Esophagus (tissue), 2 donors: ENCODE results near the gene TBC1D19. TPM values are rescaled to one million over a fixed set of nuclear protein-coding genes. Genes with fewer than 3 reads are reported as not detected.
"Not testable (repeated sequence)": the region's sequence is repeated elsewhere in the genome, so short reads cannot be mapped to it uniquely, and the experiment has no call there.

Source experiments
- H3K27ac ChIP-seq, 2 donors: one replicate each; pipeline ENCODE4 v1.5.1; 2013; ENCODE audit warnings: low read depth in 2 of 2, mild to moderate bottlenecking in 2 of 2, inconsistent platforms in 1 of 2, low read length in 1 of 2, moderate library complexity in 1 of 2
- H3K27me3 ChIP-seq, 2 donors: one replicate each; pipeline ENCODE4 v1.6.1; 2013; ENCODE audit warnings: low read length in 2 of 2, control low read depth in 1 of 2, mild to moderate bottlenecking in 1 of 2; ENCODE audit not compliant: insufficient read depth in 2 of 2, control insufficient read depth in 1 of 2
- H3K36me3 ChIP-seq, 2 donors: one replicate each; pipeline ENCODE4 v1.6.1; 2013; ENCODE audit warnings: low read length in 1 of 2; ENCODE audit not compliant: control insufficient read depth in 2 of 2, insufficient read depth in 2 of 2
- H3K4me1 ChIP-seq, 2 donors: one replicate each; pipeline ENCODE4 v1.6.1; 2013; ENCODE audit warnings: low read length in 1 of 2; ENCODE audit not compliant: control insufficient read depth in 2 of 2, insufficient read depth in 2 of 2
- H3K4me3 ChIP-seq, 2 donors: one replicate each; pipeline ENCODE4 v1.5.1; 2013; ENCODE audit warnings: low read length in 2 of 2, mild to moderate bottlenecking in 2 of 2, low read depth in 1 of 2, moderate library complexity in 1 of 2
- H3K9me3 ChIP-seq, 2 donors: one replicate each; pipeline ENCODE4 v1.6.1; 2013; ENCODE audit warnings: mild to moderate bottlenecking in 2 of 2, low read depth in 1 of 2, low read length in 1 of 2, moderate library complexity in 1 of 2; ENCODE audit not compliant: control insufficient read depth in 2 of 2, insufficient read depth in 1 of 2
- WGBS, 2 donors: extraction: QIAGEN DNeasy Blood & Tissue Kit; methylation state at CpG; one replicate each; pipeline ENCODE4 v1.1.7; 2013; 5-methylcytosine and 5-hydroxymethylcytosine counted together
- polyA plus RNA-seq, 2 donors: library from polyadenylated mRNA; stranded (reverse); fragments of 200-250 nt; gene quantifications; one replicate each; pipeline ENCODE4 v1.2.3, GENCODE V29; 2013
- donor health status: healthy with polysubstance abuse.
- donor health status: Bipolar disorder and iron deficiency.

TBC1D19 gene
- polyA plus RNA-seq, 2 donors = 0.77 to 1.5 TPM

- no peaks in the 10 kb centered on the region for H3K9me3 ChIP-seq
- no peak overlapping the region for H3K27ac ChIP-seq
- no peak overlapping the region for H3K4me3 ChIP-seq
Measured at GRCh38 chr4:26647523-26648224, 63.8 kb downstream of the TBC1D19 start.

GRCh38 chr4:26648260-26648659, 64.4 kb downstream of the TBC1D19 start:
- H3K36me3 ChIP-seq = no peaks in the 10 kb centered on the region
- no peak overlapping the region for H3K4me3 ChIP-seq
- no peaks in the 10 kb centered on the region for H3K4me1 ChIP-seq
- WGBS, 2 donors = 35 to 37% methylated on average over 1 of the region's 1 CpG
- H3K9me3 ChIP-seq = no peaks in the 10 kb centered on the region
- H3K27ac ChIP-seq = no peak overlapping the region
- H3K27me3 ChIP-seq = no peaks in the 10 kb centered on the region

More at GRCh38 chr4:26647523-26648224, 63.8 kb downstream of the TBC1D19 start:
- Histone ChIP-seq H3K27me3 (no peaks in the 10 kb centered on the region), H3K36me3 (no peaks in the 10 kb centered on the region), H3K4me1 (no peaks in the 10 kb centered on the region)
- 84 to 95% methylated on average over 2 of the region's 2 CpGs for WGBS, 2 donors

- WGBS, 2 donors = 94 to 95% methylated on average over 3 of the region's 3 CpGs
- no peaks in the 10 kb centered on the region for H3K27me3 ChIP-seq
- no peaks in the 10 kb centered on the region for H3K4me1 ChIP-seq
- peaks cover 0 to 3% of the 10 kb centered on the region in 2 donors for H3K36me3 ChIP-seq
- H3K9me3 ChIP-seq = peaks cover 0 to 4% of the 10 kb centered on the region in 2 donors
- no peak overlapping the region for H3K4me3 ChIP-seq
- H3K27ac ChIP-seq = no peak overlapping the region
Measured at GRCh38 chr4:26660261-26660660, 76.4 kb downstream of the TBC1D19 start.

GRCh38 chr4:26663888-26664287, 80.0 kb downstream of the TBC1D19 start:
- H3K36me3 ChIP-seq = peaks cover 0 to 3% of the 10 kb centered on the region in 2 donors
- H3K4me1 ChIP-seq = no peaks in the 10 kb centered on the region
- H3K27ac ChIP-seq = no peak overlapping the region
- H3K27me3 ChIP-seq = no peaks in the 10 kb centered on the region
- no peak overlapping the region for H3K4me3 ChIP-seq
- H3K9me3 ChIP-seq = no peaks in the 10 kb centered on the region

- H3K27ac ChIP-seq = no peak overlapping the region
- H3K36me3 ChIP-seq = no peaks in the 10 kb centered on the region
- no peaks in the 10 kb centered on the region for H3K4me1 ChIP-seq
- 93% methylated on average over 2 of the region's 2 CpGs for WGBS, 2 donors
- no peaks in the 10 kb centered on the region for H3K9me3 ChIP-seq
- H3K27me3 ChIP-seq = no peaks in the 10 kb centered on the region
- no peak overlapping the region for H3K4me3 ChIP-seq
Measured at GRCh38 chr4:26670903-26671537, 87.1 kb downstream of the TBC1D19 start.

- not testable (repeated sequence) for H3K9me3 ChIP-seq, H3K36me3 ChIP-seq, H3K27me3 ChIP-seq, H3K4me3 ChIP-seq, H3K4me1 ChIP-seq, H3K27ac ChIP-seq
- WGBS, 2 donors = 93 to 100% methylated on average over 1 of the region's 1 CpG
Measured at GRCh38 chr4:26679040-26679695, 95.3 kb downstream of the TBC1D19 start.

GRCh38 chr4:26682436-26682835, 98.6 kb downstream of the TBC1D19 start:
- Histone ChIP-seq H3K9me3 (peaks cover 0 to 8% of the 10 kb centered on the region in 2 donors), H3K4me3 (no peak overlapping the region), H3K36me3 (no peaks in the 10 kb centered on the region), H3K27me3 (no peaks in the 10 kb centered on the region), H3K4me1 (no peaks in the 10 kb centered on the region), H3K27ac (no peak overlapping the region)
- 89 to 90% methylated on average over 3 of the region's 3 CpGs for WGBS, 2 donors

- H3K27ac ChIP-seq = no peak overlapping the region
- 98 to 100% methylated on average over 1 of the region's 1 CpG for WGBS, 2 donors
- H3K36me3 ChIP-seq = no peaks in the 10 kb centered on the region
- no peaks in the 10 kb centered on the region for H3K4me1 ChIP-seq
- H3K4me3 ChIP-seq = no peak overlapping the region
- no peaks in the 10 kb centered on the region for H3K27me3 ChIP-seq
- no peaks in the 10 kb centered on the region for H3K9me3 ChIP-seq
Measured at GRCh38 chr4:26685250-26685649, 101.4 kb downstream of the TBC1D19 start.

GRCh38 chr4:26687728-26688127, 103.8 kb downstream of the TBC1D19 start:
- H3K36me3 ChIP-seq = no peaks in the 10 kb centered on the region
- H3K27ac ChIP-seq = no peak overlapping the region
- H3K9me3 ChIP-seq = no peaks in the 10 kb centered on the region
- H3K4me1 ChIP-seq = no peaks in the 10 kb centered on the region
- no peaks in the 10 kb centered on the region for H3K27me3 ChIP-seq
- WGBS, 2 donors = 78 to 89% methylated on average over 2 of the region's 2 CpGs
- H3K4me3 ChIP-seq = no peak overlapping the region
